Fibroblast of the aortic adventitia (primary cell): ENCODE results near the gene PLA2G4B. TPM values are rescaled to one million over a fixed set of nuclear protein-coding genes. Genes with fewer than 3 reads are reported as not detected.

Experiments used
- DNase-seq: peaks from one replicate; pipeline ENCODE4 v3.0.0-alpha.2; 2010; ENCODE audit warnings: low read depth
- H3K4me3 ChIP-seq: 2 replicates; pipeline ENCODE4 v1.5.1; 2011; ENCODE audit warnings: low read depth, mild to moderate bottlenecking, control low read depth, low read length, moderate library complexity
- total RNA-seq: library from RNA; depleted of rRNA; stranded (reverse); fragments of >200 nt; gene quantifications from 2 replicates; pipeline ENCODE4 v1.2.3, GENCODE V29; 2012; ENCODE audit warnings: low replicate concordance
- TF ChIP-seq, protein P1 (sequence below): IDR thresholded peaks from 2 replicates; pipeline ENCODE4 v1.5.1; 2011; ENCODE audit warnings: mild to moderate bottlenecking, low read length, control low read depth, inconsistent platforms; ENCODE audit not compliant: insufficient read depth

PLA2G4B gene
- total RNA-seq, 1 donor: 0.54 TPM

DNA sequence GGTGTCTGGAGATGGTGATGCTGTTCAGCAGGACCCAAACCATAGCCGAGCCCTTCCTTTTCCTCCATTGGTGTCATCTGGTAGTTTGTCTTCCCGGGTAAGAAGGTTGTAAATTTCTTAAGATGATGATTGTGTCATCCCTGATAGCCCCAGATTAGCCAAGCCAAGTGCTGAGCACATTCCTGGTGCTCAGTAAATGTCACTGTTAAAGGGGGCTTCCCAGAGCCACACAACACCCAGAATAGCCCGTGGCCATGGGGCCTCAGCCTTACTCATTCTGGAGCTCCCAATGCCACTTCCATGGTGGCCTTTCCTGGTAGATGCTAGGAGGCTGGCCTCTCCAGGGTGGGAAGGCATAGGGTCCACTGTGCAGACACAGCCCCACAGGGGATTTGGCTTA lies 4.6 kb upstream of the PLA2G4B start:
- H3K4me3 ChIP-seq: no peak overlapping the region
- TF ChIP-seq, protein P1, sequence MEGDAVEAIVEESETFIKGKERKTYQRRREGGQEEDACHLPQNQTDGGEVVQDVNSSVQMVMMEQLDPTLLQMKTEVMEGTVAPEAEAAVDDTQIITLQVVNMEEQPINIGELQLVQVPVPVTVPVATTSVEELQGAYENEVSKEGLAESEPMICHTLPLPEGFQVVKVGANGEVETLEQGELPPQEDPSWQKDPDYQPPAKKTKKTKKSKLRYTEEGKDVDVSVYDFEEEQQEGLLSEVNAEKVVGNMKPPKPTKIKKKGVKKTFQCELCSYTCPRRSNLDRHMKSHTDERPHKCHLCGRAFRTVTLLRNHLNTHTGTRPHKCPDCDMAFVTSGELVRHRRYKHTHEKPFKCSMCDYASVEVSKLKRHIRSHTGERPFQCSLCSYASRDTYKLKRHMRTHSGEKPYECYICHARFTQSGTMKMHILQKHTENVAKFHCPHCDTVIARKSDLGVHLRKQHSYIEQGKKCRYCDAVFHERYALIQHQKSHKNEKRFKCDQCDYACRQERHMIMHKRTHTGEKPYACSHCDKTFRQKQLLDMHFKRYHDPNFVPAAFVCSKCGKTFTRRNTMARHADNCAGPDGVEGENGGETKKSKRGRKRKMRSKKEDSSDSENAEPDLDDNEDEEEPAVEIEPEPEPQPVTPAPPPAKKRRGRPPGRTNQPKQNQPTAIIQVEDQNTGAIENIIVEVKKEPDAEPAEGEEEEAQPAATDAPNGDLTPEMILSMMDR: no peak
- DNase-seq: no peak

DNA sequence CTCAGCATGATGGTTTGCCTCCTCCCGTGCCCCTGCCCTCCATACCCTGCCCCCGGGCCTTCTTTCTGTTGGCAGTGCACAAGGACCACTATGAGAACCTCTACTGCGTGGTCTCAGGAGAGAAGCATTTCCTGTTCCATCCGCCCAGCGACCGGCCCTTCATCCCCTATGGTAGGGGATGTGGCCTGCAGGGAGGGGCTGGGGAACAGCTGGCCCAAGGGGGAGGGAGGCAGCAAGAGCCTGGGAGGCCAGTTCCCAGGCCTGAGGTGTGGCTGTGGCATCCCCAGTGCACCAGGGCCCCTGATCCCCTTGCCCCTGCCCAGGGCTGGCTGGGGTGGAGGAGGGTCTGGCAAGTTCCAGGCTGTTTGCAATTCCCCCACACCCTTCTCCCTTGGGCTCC lies 2.6 kb upstream of the PLA2G4B start:
- DNase-seq: no peak
- TF ChIP-seq, protein P1: no peak

DNA sequence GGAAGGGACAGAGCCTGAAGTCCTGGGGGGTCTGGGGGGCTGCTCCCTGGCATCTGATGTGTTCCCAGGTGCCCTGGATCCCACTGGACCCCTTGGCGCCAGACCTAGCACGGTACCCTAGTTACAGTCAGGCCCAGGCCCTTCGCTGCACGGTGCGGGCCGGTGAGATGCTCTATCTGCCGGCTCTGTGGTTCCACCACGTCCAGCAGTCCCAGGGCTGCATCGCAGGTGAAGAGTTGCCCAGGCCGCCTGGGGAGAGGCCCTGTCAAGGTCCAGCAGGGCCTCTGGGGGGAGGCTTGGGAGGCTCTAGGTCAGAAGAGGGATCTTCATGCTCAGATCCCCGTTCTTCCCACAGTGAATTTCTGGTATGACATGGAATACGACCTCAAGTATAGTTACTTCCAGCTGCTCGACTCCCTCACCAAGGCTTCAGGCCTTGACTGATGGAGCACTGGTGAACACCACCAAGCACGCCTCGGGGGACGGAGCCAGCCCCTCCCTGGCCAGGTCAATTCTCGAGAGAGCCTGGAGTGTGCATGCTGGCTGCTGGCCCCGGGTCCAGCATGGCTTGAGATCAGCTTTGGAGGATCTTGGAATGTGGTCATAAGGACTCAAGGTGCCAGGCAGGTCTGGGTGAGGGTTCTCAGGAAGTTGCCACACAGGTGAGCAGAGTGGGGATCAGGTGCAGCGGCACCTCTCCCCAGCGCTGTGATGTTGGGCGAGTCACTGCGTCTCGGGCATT lies 1.8 kb upstream of the PLA2G4B start:
- H3K4me3 ChIP-seq: no peak overlapping the region
- no peak for DNase-seq
- TF ChIP-seq, protein P1: no peak

More for the DNA sequence above, 2.6 kb upstream of the PLA2G4B start:
- H3K4me3 ChIP-seq: no peak overlapping the region

DNA sequence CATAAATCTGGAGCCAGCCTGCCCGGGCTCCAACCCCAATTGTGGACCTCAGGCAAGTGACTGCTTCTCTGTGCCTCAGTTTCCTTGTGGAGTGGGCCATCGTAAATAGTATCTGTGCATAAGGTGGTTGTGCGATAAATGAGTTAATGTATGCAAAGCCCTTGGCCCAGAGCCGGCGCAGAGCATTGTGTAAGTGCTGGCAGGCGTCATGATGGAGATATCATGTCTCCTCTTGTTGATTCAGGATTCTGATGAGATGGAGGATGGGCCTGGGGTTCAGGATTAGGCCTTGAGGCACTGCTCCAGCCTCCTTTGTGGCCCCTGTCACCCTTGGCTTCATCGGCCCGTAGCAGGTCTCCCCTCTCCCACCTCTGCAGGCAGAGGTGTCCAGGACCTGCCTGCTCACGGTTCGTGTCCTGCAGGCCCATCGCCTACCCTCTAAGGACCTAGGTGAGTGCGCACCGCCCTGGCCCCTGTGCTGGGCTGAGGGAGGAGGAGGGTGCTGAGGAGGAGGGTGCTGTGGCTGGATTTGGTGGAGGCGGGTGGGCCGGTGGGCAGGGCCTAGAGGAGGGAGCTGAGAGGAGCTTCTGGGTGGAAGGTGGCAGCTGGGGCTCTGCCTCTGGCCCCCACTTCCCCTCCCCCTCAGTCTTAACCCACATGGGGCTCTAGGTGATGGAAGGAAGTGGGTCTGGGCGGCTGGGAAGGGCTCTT lies 1.3 kb downstream of the PLA2G4B start:
- H3K4me3 ChIP-seq: no peak overlapping the region
- no peak for DNase-seq
- TF ChIP-seq, protein P1: no peak

DNA sequence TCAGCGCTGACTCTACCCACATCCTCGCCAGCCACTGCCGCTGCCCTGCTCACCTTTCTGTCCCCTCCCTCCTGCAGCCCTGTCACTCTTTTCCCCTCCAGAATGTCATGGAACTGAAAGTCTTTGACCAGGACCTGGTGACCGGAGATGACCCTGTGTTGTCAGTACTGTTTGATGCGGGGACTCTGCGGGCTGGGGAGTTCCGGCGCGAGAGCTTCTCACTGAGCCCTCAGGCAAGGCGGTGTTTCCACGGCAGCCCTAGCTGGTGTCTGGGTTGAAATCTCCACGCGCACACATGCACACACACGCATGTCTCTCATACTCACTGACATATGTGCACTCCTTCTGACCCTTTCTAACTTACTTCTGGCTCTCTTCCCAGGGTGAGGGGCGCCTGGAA lies 2.0 kb downstream of the PLA2G4B start:
- no peak for DNase-seq
- H3K4me3 ChIP-seq: no peak overlapping the region
- TF ChIP-seq, protein P1: no peak

DNA sequence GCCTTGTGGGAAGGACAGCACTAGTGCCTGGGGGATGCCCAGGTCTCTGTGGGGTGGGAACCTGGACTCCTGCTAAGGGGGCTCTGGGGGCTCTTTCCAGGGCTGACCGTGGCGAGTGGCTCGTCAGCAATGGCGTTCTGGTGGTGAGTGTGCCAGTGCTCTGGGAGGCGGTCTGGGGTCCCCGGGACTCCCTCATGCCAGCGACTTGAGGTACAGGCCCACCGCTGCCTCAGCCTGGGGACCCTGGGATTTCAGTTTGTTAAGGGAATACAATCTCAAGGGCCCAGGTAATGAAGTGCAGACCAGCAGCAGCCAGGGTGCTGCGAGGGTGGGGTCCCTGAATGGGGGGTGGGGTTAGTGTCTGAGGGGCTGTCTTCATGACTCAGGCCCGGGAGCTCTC lies 2.5 kb downstream of the PLA2G4B start:
- TF ChIP-seq, protein P1: no peak
- DNase-seq: no peak
- no peak overlapping the region for H3K4me3 ChIP-seq
